Muscle of arm (tissue), 12 donors: ENCODE measurements around the gene NOVA1. TPM values are rescaled to one million over a fixed set of nuclear protein-coding genes. Genes with fewer than 3 reads are reported as not detected.

Source experiments
- DNase-seq: peaks from one replicate; pipeline ENCODE4 v3.0.0-alpha.2; 2013
- polyA plus RNA-seq, 12 donors: library from polyadenylated mRNA; unstranded; fragments of 120-200 nt; gene quantifications; one replicate each; pipeline ENCODE4 v1.2.1, GENCODE V29; 2013; ENCODE audit not compliant: insufficient read length in 12 of 12

NOVA1 gene
- polyA plus RNA-seq, 12 donors: 12.0 to 108 (median 14.8) TPM

DNA sequence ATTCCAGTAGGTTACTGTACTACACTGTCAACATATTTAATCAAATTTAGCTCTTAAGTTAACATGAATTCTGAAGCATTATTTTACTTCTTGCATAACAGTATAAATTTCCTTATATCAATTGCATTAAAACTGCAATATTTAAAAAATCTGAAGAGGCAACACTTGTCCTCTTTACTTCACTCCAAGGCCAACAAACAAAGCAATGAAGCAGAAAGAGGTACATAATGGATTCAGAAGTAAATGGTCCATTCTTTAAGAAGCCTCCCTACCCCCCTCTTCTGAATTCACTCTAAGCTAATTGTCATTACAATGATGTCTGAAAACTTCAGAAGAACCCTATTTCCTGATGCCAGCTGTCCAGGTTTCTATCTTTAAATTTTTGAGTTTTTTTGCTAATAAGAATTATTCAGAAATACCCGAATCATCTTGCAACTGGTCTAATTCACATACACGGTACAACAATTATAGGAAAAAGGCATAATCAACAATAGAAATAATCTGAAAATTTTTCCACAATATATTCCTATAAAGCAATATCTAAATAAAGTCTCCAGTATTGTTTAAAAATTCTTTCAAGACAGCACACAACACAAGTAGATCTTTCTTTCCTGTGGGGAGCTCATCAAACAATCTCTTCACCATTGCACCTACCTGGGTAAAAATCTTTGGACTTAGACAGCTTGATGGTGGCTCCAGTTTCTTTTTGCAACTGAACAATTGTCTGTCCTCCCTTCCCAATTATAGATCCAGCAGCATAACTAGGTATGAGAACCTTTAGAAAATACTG, 2.9 kb downstream of the NOVA1 start:
- no peak for DNase-seq

DNA sequence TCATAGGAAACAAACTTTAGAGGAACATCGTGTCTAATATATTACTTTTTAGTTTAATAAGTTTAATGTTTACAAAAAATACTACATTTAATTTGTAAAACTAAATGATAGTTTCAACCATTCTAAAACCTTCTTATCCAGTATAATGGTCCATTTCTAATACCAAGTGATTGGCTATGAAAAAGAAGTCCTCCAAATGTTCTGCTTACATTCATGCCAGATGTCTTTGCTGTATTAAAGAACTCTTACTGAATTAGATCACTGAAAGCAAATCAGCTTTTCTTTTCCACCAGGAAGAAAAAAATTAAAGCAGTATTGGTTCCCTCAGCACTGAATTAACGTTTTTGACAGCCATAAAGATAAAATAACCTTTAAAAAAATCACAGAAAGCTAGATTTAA, 3.7 kb downstream of the NOVA1 start:
- no peak for DNase-seq

DNA sequence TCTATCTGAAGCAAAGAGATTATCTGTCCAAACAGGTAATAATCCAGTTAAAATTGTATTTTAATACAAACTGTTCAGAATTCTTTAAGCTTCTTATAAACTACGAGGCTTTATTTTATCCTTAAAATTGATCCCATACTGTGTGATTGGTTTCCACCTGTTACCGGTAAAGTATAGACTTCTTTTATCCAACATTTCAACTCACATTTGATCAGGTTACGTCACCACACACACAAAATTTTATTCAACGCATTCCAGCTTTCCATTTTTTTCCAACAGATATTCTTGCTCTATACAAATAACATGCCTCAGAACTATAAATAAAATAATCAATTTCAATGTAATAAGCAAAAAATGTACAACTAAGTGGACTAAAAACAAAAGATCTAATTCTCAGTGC, 4.5 kb downstream of the NOVA1 start:
- DNase-seq: no peak

DNA sequence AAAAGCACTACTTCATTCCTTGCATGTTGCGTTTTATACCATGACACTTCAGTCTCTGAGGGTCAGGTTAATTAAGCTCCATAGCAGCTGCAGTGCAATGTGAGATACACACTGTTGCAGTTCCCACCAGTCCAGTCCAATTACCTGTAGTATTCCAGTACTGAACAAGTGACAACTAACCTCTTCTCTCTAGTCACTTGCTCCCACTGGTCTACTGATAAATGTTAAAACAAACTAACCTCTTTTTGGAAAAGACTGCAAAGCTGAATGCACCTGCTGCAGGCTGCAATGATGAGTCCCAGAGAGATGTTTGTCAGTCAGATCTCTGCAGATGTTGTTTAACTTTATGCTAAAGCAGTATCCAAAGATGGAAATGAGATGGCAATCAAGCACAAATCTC, 7.9 kb downstream of the NOVA1 start:
- DNase-seq: no peak

DNA sequence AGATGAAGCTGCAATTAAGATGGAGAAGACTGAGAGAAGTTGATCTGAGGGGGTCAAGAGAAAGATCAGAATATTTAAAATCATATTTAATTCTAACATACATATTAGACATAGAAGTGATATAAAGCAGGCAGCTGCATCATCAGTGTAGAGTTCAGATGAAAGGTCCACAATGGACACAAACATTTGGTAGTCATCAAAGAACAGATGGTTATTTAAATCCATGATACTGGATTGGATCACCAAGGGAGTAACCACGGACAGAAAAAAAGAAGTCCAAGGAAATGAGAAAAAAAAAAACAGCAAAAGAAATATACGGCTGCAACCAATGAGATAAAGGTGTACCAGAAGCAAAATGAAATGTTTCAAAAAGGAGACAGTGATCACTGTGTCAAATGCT, 20.1 kb downstream of the NOVA1 start:
- no peak for DNase-seq

DNA sequence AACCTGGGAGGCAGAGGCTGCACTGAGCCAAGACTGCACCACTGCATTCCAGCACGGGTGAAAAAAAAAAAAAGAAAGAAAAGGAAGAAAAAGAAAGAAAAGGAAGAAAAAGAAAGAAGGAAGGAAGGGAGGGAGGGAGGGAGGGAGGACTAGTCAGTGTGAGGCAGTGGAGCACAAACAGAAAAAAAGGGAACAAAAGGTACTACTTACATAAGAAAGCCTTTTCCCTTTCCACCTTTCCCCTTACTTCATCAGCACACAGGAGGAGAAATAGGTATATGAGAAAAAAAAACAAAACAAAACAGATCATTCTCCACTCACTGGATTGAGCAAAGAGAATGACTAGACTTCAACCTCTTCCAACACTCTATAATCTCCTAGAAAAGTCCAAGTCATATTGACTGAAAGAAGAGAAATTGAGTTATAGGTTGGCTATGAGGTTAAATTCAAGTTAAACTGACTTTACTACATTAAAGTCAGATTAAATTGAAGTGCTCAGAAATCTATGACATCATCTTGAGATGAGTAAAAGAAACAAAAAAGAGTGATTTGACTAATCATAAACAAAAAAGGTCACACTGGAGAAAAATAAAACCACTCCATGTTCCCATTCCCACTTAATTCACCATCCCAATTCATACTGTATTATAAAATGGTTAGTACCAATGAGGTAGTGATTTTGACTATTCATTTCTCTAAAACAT, 43.6 kb downstream of the NOVA1 start:
- DNase-seq: no peak

DNA sequence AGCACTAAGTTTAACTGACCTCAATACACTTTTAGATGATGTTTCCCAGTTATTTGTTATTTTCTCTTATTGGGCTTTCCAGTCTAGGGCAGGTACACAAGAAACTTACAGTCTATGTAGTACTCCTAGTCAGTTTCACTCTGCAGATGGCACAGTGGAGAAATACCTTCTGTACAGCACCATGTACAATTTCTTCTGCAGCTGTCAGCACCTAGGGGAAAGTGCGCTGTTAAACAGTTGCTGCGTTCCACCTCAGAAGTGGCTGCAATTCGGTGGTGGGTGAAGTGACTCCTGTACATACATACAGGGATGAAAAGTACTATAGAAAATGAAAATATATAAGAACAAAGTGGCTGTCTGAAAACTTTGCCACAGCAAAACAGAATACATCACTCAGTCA, 48.3 kb downstream of the NOVA1 start:
- DNase-seq: no peak

DNA sequence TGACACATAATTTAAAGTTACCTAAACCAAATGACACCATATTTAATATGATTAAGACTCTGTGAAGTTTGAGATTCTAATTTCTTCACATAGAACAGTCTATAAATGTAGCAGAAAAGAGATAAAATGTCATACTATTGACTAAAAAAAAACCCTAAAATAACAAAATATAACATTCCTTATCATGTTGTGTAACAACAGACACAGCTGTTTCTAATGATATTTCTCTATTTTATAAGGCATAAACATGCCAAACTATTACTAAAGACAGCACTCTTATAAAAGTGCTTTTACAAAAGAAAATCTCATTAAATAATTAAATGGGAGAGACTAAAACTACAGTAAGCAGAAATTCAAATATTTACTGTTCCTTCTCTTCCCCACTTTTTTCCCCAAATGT, 49.4 kb downstream of the NOVA1 start:
- DNase-seq: no peak

DNA sequence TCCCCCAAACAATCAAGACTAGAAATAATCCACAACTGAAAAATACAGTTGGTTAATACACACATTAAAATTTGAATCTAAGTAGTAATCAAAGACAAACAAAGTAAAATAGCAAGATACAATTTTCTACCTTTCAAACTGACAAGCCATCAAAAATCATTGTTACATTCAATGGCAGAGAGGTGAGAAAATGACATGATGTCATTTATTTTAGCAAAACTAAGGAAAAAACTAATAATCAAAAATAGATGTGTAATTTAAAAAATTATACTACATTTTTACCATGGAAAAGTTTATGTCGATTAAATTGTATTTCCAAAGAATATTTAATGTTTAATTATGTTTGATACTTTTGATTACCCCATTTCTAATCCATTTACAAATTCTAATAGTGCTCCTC, 59.7 kb downstream of the NOVA1 start:
- no peak for DNase-seq

DNA sequence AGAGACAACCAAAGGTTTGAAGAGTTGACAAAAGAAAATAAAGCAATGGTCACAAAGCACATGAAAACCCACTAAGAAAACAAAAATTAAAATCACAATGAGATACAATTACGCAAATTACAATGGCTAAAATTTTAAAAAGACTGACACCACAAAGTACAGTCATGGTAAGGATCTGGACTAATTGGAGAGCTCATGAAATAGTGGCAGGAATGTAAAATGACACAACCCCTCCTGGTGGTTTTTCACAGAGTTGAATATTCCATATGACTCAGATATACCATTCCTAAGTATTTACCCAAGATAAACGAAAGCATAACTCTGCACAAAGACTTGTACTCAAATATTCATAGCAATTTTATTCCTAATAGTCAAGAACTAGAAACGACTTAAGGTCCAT, 65.9 kb downstream of the NOVA1 start:
- no peak for DNase-seq

DNA sequence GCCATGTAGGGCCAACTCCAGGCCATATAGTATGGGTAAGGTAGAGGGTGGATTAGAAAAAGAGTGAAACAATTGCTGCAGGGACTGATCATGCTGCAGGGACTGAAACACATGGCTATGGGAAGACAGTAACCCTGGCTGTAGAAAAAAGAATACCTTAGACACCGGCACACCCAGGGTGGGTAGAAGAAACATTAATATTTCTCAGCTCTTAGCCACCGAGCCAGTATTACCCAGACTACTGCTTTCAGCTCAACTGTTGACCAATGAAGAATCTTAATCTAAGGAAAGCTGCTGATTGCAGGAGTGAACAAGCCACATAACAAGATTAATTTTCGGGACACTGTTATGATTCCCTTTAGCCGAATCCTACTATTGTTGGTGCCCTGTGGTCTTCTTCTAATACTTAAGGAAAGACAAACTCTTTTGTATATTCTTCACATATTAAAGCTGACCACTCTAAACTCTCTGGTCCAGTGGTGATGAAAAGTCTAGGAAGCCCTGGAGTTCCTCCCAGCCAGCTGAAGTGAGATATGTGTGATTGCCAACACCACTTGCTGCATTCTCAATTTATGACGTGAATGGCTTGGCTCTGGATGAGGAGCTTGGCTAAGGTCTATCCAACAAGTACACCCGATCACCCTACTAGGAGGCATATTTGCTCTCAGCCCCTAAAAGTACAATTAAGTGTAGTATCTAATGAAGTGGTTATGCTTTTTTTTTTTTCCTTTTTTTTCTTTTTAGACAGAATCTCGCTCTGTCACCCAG, 69.2 kb downstream of the NOVA1 start:
- peak; percentile 66 for DNase-seq

DNA sequence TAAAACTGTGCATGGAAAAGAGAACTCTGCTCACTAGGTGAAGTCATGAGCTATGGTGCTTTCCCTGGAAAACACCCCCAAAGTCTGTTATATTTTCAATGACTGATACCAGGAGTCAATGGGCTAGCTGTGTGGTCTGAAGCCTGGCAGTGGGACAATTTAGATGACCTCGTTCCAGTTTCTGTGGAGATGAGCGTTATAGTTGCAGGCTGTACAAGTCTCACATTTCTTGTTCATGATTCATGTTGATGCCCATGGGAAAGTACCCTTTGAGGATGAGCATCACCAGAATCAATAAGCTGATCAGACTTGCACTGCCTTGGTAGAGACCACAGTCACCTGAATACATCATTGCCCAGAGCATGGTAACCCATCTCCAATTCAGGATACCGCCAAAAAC, 70.7 kb downstream of the NOVA1 start:
- DNase-seq: no peak

DNA sequence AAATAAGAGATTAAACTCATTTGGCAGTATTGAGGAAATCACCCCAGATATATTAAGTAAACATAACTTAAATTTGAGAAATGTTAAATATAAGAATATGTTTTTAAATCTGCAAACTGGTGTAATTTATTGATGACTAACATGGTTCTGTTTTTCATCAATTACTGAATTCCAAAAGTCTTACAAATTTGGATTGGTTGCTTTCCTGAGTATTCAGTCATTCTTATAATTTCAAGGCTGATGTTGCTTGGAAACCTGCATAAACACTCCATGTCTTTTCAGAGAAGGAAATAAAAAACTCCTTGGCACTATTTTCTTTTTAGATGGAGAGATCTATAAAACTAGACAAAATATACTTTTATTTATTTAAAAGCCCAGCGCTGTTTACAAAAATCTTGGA, 71.7 kb downstream of the NOVA1 start:
- peak; percentile 69 for DNase-seq

DNA sequence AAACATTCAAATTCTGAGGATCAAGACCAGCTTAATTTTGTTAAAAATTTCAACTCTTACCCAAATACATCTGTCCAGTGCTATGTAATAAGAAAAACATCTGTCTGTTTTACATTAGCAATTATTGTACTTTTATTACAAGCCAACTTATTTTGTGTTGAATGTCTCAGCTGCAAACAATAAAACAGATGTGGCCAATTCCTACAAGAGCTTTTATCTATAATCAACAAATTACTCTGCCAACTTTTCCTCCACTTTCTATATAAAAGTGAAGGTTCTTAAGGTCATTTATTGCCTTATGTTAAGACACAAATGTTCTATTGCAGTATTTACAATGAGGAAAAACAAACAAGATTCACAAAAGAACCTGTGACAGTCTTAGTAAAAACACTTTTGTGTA, 72.7 kb downstream of the NOVA1 start:
- peak; percentile 60 for DNase-seq

DNA sequence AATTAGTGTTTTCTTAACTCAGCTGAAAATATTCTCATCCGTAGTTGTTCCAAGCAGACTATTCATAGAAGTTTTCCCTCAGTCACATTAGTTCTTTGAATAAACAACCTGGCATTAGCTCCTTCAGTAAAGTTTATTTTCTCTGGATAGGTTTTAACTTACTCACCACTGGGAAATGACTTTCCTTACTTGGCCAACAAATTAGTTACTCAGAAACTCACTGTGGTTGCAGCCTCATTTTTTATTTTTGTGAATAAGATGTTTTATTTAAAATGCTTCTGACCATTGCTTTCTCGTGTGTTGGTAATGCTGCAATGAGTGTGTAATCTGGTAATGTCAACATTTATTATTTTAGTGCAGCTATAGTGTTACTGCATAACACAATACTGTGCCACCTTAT, 74.9 kb downstream of the NOVA1 start:
- no peak for DNase-seq

DNA sequence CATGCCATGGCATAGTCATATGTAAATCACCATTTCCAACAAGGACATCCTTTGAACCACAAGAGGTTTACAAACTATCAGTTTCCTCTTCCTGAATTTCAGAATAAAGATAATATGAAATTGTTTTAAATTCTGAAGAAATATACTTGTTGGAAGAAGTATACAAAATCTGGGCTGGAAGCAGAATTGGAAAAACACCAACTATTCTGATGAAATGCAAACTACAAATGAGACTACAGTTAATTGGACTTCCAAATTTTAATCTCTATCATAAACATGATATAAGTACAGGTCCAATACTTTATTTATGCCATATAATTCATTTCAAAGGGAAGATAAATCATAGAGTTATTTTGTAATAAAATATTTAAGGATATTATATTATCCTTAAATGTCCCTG, 80.1 kb downstream of the NOVA1 start:
- DNase-seq: no peak

DNA sequence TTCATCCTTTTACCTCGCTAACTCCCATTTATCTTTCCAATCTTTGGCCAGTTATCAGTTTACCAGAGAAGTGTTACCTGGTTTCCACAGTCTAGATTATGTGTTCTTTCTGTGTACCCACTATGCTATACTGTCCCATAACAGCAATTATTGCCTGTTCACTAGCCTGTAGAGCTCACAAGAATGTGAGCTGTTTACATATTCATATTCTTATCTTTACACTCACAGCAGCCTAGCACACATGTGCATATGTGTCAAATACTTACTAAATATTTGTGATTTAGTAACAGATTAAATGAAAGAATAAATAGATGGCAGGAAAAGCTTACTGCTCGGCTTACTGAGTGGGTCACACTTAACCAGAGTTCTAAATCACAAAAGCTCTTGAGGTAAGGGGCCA, 97.8 kb downstream of the NOVA1 start:
- DNase-seq: no peak

DNA sequence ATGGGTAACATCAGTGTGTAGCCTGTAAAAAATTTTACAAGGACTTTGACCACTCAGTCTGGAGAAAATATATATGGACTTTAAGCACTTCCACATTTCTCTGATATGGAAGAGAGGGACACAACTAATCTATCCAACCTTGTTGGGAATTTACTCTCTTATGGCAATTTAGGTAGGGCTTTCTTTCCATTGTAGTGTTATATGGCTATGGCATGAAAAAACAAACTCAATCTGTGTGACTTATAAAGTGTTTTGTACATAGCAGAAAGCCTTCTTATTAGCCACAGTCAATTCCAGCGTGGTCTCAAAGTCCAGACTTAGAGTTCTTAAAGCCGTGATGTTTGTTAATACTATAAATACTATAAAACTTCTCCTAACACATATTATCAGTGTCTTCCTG, 98.3 kb downstream of the NOVA1 start:
- DNase-seq: no peak

DNA sequence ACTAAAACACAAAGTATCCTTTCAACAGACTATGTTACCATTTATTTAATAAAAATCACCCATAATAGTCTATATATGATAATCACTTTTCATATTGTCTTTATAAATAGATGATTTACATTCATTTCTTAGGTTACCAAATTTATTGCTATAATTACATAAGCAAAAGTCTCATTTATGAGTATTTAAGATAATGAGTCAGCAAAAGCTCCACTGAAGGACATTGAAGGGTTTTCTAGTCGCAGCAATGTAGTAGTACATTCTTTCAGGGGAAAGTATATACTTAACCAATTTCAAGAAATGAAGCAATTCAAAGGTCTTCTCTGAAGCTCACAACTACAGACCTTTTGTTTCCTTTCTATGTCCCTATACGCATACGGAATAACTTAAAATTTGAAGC, 110.9 kb downstream of the NOVA1 start:
- DNase-seq: no peak

DNA sequence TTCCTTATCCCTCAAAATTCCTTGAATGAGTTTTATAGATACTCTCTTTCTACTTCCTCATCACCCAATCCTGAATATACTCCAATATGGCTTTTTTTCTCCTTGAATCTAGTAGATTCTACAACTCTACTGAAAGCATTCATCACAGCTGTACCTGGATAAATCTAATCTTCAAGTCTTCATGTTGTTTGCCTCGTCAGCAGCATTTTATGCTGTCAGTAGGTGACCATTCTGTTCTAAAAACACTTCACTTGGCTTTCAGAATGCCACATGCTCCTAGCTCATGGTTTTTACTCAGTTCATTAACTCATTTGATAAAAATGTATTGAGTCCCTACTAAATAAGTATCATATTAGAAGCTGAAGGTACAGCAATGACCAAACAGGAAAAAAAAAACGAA, 113.3 kb downstream of the NOVA1 start:
- no peak for DNase-seq

DNA sequence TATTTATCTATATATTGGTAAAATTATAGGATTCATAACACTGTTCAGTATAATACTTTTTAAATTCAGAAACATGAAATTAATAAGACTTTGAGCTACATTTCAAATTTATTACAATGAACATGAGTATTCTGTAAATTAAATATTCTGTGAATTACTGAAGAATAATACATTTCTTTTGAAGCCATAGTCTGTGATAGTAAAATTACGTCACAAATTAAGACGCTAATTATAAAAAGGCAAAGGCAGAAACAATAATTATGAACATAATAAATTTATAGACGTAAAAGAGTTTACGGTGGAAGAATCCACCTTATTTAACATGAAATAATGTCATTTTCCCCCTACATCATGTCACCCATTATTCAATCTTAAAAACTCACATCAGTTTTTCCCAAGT, 118.9 kb downstream of the NOVA1 start:
- no peak for DNase-seq

DNA sequence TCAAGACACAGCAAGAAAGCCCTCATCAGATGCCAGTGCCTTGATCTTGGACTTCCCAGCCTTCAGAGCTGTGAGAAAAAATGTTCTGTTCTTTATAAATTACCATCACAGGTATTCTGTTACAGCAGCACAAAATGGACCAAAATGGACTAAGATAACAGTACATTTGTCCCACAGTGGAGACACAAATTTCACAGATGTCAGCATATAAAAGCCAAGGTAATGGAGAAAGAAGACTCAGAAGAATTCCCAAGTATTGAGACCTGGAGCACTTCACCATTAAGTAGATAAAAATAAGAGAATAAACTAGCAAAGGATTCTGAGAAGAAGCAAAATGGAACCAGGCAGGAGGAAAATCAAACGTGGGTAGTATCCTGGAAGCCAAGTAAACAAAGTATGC, 131.0 kb downstream of the NOVA1 start:
- DNase-seq: no peak

DNA sequence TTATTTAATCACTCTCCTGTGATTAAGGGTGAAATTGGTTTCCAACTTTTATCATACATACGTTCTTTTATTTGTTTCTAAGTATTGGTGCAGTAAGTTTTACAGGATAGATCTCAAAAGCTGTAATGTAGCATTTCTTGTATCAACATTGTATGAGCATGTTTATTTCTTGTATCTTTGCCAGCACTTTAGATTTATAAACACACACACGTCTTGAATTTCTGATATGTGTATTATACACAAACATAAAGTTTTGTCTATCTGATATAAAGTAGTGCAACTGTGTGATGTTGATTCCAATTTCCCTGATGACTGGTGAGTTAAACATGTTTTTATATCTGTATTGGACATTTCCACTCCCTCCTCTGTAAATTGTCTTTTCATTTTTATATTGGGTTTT, 134.7 kb downstream of the NOVA1 start:
- no peak for DNase-seq
